ENCODE results near the gene LCE3C.
"Not testable (repeated sequence)": the region's sequence is repeated elsewhere in the genome, so short reads cannot be mapped to it uniquely, and the experiment has no call there.

LCE3C gene, protein sequence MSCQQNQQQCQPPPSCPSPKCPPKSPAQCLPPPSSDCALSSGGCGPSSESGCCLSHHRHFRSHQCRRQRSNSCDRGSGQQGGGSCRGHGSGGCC

DNA sequence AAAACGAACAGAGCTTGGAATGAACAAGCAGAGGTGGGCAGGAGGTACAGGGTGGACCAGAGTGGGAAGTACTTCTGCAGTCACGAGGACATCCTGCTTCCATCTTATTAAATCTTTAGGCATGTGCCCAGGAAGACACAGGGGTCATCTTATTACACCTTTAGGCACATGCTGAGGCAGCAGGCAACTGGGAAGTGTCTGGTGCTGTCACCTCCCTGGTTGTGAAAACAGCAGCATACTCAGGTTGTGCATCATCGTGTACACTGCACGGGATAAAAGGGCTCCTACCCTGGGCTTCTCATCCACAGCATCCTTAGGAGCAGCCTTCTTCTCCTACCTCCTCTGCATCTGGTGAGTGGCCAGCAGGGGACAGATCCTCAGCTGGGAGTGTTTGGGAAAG lies at the start of gene LCE3C:
TSS of gene LCE3C (plus strand) at position 301 of the 400 bp plus-strand sequence. CDS start 498 bp downstream, outside the sequence.
- no peak for DNase-seq (ENCODE audit: low read depth in 2 of 2)

DNA sequence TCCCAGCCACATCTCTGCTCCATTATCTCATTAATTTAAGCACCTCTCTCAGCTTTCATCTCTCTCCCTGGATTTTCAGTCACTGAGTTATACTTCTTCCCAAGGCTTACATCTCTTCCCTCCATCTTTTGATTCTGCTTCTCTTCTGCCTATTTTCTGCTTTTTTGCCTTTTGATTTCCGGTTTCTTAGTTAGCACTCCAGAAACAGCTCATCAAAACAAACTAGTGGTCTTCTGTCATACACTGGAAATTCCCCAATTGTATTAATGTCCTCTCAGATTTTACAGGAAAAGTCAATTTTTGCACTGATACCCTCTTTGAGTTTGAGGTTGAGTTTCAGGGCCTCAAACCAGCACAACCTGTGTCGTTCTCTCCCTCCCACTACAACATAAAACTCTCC lies 34.9 kb upstream of the LCE3C start:
- no peak for DNase-seq (ENCODE audit: low read depth in 2 of 2)

DNA sequence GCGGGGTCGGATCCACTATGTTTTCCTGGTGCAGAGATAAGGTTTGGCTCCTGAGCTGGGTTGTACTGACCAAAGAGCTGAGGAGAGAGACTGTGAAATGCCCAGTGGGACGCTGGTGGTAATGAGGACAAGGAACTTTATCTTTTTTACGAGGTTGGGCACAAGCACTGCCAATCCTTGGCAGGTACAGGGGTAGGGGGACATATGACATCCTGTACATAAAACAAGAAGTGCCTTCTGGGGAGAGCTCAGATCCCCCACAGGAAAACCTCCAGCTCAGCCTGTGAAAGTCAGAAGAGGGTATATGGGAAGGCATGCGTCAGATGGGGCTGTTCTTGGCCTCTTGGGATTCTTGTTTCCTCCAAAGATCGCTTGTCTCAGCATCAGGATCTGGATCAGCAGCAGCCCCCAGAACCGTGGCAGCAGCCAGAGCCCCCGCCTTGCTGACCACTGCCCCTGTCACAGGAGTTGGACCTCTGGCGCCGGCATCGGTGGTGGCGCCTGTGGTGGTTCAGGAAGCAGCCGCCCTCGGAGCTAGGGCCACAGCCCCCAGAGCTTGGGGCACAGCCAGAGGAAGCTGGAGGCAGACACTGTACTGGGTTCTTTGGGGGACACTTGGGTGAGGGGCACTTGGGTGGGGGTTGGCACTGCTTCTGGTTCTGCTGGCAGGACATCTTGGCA lies 34.4 kb upstream of the LCE3C start:
- DNase-seq (ENCODE audit: low read depth in 2 of 2) = no peak

DNA sequence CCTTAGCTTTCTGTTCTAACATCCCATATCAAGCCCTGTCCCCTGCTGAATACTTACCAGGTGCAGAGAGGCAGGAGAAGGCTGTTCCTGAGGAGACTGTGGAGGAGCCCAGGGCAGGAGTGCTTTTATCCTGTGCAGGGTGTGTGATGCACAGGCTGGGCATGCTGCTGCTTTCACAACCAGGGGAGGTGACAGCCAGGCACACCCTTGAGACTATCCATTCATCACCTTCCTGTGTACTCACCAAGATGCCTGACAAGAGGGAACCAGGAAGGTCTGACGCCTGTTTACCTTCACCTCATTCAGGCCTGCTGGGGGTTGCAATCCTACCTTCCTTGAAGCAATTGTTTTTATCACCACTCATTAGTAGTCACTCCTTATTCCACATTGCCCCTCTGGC lies 33.4 kb upstream of the LCE3C start, which contains the start of gene LCE3E:
TSS of gene LCE3E (minus strand) at position 100 of the 400 bp plus-strand sequence. CDS start 572 bp downstream, outside the sequence.
- DNase-seq (ENCODE audit: low read depth in 2 of 2) = no peak

DNA sequence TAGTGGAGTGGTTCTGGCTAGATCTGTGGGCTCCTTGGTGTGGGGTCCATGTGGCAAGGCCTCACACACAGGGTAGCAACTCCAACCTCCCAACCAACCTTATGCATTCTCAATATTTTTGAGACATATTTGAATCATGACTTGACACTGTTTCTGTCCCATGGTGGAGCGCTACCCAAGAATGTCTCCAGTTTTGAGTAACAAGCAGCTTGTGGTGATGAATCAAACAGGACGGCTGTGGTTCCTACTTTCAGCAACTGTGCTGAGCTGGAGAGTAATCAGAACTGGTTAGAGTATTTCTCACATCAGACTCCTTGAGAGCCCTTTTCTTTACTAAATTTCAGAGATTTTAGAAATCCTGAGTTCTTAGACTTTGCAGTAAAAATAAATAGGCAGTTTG lies 22.9 kb upstream of the LCE3C start:
- no peak for DNase-seq (ENCODE audit: low read depth in 2 of 2)

DNA sequence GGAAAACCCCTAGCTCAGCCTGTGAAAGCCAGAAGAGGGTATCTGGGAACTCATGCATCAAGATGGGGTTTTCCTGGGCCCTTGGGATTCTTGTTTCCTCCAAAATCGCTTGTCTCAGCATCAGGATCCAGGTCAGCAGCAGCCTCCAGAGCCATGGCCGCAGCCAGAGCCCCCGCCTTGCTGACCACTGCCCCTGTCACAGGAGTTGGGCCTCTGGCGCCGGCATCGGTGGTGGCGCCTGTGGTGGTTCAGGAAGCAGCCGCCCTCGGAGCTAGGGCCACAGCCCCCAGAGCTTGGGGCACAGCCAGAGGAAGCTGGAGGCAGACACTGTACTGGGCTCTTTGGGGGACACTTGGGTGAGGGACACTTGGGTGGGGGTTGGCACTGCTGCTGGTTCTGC lies 20.5 kb upstream of the LCE3C start:
- not testable (repeated sequence) for DNase-seq (ENCODE audit: low read depth in 2 of 2)

DNA sequence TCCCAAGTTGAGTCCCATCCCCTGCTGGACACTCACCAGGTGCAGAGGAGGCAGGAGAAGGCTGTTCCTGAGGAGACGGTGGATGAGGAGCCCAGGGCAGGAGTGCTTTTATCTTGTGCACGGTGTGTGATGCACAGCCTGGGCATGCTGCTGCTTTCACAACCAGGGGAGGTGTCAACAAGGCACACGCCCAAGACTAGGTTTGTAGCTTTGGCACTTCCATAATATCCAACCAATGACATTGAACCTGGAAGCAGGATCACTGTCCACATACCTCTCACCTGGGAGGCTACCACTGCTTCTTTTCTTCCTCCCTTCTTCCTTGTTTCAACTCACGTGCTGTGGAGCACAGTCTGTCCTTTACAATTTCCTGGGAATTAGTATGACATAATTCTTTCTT lies 19.6 kb upstream of the LCE3C start, which contains the start of gene LCE3D:
TSS of gene LCE3D (minus strand) at position 84 of the 400 bp plus-strand sequence. CDS start 580 bp downstream, outside the sequence.
- no peak for DNase-seq (ENCODE audit: low read depth in 2 of 2)

DNA sequence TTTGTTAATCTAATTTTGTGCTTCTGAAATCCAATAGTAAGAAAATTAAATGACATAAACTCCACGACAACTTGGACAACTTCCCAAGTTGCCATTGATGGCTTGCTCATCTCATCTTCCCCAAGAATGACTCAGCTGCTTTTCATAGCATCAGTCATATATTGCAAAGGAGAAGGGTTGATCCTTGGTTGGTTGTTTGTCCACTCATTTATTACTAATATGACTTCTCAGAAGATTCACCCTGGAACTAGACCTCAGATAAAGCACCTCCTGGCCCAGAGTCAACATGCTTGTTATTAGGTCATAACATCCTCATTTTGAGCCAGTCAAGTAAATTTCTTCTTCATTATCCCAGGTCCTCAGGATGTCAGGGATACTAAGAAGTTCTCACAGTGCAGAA lies 17.4 kb upstream of the LCE3C start:
- DNase-seq (ENCODE audit: low read depth in 2 of 2) = no peak

DNA sequence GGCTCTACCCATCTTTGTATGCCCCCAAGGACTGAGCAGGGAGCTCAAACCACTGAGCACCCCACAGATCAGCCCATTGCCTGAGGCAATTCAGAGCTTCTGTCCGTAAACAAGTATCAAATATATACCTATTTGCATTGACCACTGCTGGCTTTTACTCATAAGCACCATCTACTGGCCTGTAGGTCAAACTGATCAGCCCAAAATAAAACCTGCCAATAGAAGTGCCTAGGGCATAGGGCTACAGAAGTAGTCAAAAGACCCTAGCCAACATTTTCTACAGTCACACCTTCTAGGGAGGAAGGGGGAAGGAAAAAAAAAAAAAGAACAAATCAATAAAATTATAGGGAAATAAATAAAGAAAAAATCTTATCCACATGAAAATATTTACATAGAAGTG lies 14.4 kb upstream of the LCE3C start:
- DNase-seq (ENCODE audit: low read depth in 2 of 2) = no peak

DNA sequence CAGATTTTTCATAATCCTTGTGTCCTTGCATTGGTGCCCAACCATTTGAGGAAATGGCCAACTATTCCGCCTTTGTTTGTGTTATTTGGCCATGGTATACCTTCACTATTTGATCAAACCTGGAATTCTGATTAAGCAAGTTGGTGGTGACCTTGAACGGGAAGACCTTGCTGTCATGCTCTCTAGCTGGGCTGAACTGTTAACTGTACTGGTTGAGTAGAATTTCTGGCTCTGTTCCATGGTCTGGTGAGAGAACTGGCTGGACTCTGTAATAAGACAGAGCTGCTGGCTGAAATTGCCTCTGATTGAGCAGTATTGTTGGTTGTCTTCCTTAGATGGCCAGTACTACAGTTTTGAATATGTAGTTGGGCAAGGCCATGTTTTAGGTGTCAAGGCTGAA lies 3.0 kb upstream of the LCE3C start:
- DNase-seq (ENCODE audit: low read depth in 2 of 2) = no peak

DNA sequence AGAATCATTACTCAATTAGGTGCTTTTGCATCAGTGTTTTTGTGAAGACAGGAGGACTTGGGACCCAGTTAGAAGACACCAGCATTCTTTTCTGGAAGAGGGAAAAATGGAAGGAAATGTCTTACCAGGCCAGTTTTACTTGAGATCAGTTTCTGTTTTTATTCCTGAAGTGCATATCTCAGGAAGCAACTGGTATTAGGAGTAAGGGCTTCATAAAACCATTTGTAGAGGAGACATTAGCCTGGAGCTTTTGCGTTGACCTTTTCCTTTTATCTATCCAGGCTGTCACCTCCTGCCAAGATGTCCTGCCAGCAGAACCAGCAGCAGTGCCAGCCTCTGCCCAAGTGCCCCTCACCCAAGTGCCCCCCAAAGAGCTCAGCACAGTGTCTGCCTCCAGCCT lies 13.5 kb downstream of the LCE3C start, which contains the start of gene LCE3B:
TSS of gene LCE3B (plus strand) at position 301 of the 400 bp plus-strand sequence. CDS start at position 301, 0 bp downstream.
- DNase-seq (ENCODE audit: low read depth in 2 of 2) = no peak

DNA sequence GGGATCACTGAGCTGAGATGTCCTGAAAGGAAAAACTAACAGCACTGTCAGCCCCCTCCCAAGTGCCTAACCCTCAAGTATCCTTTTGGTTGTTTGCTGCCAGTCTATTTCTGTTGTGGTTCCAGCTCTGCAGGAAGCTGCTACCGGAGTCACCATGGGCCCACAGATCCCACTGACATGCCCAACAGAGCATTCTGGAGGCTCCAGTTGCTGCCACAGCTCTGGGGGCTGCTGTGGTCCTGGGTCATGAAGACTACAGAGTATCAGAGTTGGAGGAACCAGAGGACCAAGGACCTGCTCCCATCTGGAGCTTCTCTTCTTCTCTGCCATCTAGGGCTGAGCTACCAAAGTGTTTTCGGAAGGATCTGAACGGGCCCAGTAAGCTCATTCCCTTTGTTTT lies 22.0 kb downstream of the LCE3C start:
- DNase-seq (ENCODE audit: low read depth in 2 of 2) = no peak

DNA sequence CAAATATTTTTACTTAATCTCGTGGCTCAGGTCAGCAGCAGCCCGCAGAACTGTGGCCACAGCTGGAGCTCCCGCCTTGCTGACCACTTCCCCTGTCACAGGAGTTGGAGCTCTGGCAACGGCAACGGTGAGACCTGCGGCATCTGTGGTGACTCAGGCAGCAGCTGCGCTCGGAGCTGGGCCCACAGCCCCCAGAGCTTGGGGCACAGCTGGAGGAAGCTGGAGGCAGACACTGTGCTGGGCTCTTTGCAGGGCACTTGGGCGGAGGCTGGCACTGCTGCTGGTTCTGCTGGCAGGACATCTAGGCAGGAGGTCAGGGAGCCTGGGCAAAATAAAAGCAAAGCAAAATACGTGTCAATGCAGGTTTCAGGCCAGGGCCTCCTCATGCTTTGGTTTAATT lies 22.8 kb downstream of the LCE3C start, which contains the start of gene LCE3A:
TSS of gene LCE3A (minus strand) at position 301 of the 400 bp plus-strand sequence. CDS start at position 301, 0 bp downstream.
- no peak for DNase-seq (ENCODE audit: low read depth in 2 of 2)

DNA sequence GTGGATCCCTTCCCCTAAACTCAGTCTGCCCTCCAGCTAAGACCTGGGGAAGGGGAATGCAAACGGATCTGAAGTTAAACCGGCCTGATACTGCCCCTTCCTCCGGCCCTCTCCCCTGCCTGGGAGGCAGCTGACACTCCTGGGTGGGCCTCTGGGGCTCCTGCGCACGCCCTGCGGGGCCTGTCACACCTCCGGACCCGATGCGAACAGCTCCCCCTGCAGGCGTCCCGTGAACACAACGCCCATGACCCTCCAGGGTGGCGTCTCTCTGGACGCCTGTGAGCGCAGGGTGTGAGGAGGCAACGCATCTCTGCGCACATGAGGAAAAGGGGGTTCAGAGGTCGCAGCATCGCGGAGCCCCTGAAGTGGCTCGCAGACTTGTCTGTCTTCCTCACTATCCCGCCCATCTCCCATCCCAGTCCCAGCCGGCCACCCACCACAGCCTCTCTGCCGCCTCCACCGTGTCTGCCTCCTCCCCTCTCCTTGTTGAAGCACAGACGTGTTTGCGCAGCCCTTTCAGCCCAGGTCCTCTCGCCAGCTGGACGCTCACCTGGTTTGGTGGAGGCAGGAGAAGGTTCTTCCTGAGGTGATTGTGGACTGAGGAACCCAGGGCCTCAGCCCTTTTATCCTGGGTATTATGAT lies 23.3 kb downstream of the LCE3C start:
- no peak for DNase-seq (ENCODE audit: low read depth in 2 of 2)

DNA sequence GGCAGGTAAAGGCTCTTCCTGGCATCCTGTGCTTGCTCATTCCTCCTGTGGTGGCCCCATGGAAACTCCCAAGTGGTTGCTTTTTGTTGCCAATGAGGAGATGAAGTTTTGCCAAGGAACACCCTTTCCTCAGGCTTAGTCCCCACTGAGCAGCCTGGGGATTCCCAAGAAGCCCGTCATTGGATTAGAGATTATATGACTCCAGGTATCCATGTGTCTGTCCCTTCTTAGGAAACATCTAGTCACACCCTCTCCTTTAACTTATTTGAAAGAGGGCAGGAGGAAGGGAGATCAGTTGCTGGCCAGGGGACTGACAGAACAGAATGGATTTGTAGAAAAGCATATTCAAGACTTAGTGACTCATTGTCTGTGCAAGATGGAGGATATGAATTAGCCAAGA lies 26.7 kb downstream of the LCE3C start:
- no peak for DNase-seq (ENCODE audit: low read depth in 2 of 2)

DNA sequence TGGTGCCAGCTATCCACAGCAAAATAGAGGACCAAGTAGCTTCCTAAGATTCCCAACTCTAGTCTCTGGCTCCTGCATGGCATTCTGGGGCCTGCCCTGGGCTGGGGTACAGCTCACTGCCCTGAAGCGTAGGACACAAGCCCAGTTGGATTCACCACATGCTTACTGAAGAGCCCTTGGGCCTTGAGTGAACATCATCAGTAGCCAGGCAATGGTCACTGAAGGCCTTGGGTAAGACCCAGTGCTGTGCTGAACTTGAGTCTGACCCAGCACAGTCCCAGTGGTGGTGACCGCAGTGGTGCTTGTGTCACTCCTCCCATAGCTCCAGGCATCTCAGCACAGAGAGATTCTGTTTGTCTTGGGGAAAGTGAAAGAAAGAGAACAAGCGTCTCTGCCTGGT lies 30.6 kb downstream of the LCE3C start:
- no peak for DNase-seq (ENCODE audit: low read depth in 2 of 2)

DNA sequence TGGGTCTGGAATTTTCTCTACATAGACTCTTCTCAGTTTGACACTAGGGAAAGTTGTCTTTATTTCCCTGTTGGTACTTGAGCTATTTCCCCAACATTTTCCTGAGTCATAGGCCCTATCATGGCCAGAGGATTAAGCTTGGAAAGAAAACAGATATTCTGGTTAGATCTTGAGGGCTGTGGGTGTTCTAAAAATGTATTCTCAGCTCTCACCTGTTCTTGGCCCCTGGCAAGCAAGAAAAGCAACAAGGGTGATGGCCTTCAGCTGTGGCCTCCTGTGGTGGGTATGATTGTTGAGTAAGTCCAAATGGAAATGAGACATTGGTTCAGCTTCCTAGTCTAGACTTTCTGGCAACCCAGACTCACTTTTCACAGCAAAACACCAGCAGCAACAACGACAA lies 40.3 kb downstream of the LCE3C start:
- DNase-seq (ENCODE audit: low read depth in 2 of 2) = no peak

DNA sequence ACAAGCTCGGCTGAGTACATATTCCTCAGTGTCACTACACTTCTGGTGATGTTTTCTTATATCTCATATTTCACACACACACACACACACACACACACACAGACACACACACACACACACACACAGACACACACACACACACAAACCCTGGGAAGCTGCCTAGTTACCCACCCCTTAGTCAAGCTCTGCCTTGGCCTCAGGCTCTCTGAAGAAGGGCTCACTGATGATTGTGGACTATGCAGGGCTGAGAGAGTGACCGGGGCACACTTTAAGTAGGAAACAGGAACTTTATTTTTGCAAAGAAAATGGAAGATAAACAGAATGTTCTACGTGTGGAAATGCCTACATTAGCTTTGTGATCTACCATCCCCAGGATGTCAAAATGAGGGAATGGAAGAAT lies 43.9 kb downstream of the LCE3C start:
- no peak for DNase-seq (ENCODE audit: low read depth in 2 of 2)

DNA sequence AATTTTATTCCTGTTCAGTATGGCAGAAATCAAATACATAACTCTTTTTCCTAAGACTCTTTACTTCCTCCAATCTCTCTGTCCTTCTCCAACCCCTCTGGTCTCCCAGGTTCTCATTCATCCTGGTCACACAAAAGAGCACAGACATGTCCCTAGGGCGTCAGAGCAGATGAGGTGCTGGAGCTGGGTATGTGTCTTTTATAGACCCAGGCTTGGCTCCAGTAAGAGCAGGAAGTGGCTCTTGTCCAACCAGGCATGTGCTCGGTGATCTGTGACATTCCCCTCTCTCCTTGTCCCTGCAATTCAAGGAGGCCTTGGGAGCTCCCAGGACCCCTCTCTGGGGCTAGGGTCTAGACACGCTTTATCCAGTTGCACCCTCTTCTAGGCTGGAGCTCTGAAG lies 45.1 kb downstream of the LCE3C start:
- no peak for DNase-seq (ENCODE audit: low read depth in 2 of 2)

DNA sequence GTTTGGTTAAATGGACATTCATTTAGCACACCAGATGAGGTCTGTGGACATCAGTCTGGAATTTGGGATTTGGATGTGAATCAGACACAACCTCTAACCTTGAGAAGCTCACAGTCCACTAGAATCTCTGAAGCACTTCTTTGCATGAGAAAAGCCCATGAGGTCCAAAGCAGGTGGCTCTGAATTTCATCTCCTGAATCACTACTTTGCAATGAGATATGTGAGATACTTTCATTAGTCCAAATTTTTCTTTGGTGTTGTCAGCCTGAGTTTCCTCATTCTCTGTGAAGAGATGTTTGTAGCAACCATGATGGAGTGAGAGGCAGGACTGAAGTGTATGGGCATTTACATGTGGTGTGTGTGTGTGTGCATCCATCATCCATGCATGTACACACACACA lies 46.6 kb downstream of the LCE3C start:
- no peak for DNase-seq (ENCODE audit: low read depth in 2 of 2)

Measured in stimulated activated CD8-positive, alpha-beta memory T cell treated with anti-CD3 and anti-CD28 coated beads, Interleukin-2, amount 100 ng/mL, for 1 hour (primary cell).